Fibroblast of skin of right quadriceps (primary cell): Measurements from ENCODE around the gene HIF3A.

ENCODE experiments used
- DNase-seq: peaks from one replicate; pipeline ENCODE4 v3.0.0-alpha.2; 2013

The HIF3A gene

DNA sequence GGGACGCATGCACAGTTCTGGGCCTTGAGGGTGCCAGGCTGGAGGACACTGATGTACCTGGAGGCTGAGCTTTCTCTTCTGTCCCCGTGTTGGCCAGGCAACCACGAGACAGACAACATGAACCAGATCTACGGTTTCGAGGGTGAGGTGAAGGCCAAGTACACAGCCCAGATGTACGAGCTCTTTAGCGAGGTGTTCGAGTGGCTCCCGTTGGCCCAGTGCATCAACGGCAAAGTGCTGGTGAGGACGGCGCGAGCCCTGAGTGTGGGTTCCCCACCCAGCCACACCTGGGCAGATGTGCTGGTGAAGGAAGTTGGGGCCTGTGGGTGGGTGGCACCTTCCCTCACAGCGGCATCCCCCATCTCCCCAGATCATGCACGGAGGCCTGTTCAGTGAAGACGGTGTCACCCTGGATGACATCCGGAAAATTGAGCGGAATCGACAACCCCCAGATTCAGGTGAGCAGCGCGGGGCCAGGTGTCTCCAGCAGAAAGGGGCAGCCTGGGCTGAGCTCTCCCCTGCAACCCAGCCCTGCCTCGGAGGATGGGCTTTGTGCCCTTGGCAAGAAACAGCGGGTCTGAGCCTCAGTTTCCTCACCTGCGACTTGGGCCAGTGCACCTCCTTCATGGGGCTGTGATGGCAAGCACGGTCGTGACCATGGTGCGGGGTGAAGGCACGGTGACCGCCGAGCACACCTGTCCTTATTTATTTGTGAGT lies 90.3 kb downstream of the HIF3A start:
- no peak for DNase-seq

DNA sequence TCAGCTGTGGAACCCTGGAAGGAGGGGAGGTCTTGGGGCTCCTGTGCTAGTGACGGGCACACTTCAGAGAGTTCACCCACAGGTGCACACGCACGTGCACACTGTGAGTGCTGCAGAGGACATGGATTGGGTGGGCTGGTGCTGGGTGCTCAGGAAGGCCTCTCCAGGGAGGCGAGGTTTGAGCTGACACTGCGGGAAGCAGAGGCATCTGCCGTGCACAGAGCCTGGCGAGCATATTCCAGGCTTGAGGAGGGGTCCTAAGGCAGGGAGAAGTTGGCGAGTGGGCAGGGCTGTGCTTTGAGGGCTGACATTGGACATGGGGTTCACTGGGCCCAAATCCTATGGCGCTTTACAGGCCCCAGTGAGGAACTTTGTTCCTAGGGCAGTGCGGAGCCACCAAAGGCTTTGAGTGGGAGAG lies 90.9 kb downstream of the HIF3A start:
- no peak for DNase-seq

DNA sequence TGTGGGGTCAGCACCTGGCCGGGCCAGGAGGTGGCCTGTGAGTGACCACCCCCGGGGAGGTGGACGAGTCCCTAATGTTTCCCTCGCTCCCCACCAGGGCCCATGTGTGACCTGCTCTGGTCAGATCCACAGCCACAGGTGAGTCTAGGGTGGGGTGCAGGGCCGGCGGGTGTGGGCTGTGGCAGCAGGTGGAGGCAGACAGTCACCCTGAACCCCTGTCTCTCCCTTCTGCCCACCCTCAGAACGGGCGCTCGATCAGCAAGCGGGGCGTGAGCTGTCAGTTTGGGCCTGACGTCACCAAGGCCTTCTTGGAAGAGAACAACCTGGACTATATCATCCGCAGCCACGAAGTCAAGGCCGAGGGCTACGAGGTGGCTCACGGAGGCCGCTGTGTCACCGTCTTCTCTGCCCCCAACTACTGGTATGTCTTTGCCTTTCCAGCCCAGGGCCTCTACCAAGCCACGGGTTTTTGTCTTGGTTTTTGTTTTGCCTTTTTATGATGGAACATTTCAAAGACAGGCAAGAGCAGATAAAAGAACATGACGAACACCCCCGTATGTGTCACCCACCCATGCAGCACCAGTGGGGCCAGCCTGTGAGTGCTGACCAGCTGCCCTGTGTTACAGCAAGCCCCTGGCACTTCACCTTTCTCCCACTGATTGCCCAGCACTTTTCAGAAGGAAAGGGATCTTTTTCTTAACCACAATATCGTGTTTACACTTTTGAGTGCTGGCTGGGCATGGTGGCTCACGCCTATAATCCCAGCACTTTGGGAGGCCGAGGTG lies 91.7 kb downstream of the HIF3A start:
- no peak for DNase-seq

DNA sequence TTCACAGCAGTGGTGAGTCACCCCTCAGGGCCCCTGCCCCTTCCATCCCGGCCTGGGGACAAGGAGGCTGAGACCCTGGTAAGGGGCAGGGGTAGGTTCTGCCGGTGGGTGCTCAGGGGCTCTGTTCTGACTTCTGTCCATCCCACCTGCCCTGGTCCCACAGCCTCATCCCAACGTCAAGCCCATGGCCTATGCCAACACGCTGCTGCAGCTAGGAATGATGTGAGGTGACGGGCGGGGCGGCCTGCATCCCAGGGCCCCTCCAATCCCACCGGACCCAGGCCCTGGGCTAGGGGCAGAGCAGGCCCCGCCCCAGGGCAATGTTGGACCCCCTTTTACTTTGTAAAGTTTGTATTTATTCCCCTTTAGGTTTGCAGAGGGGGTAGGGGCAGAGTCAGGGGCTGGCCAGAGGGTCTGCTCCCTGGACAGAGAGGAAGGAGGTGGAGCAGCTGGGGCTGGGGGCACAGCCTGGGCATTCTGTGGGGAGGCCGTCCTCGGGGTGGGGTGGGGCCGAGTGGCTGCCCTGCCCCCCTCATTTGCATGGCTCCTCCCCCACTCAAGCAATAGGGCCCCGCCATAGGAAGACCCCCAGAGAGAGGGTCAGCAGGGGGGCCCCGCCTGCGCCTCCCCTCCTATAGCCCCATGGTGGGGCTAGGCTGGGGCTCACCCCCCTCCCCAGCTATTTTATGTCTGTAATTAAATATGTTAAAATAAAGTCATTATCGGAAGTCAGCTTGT lies 93.4 kb downstream of the HIF3A start:
- no peak for DNase-seq

DNA sequence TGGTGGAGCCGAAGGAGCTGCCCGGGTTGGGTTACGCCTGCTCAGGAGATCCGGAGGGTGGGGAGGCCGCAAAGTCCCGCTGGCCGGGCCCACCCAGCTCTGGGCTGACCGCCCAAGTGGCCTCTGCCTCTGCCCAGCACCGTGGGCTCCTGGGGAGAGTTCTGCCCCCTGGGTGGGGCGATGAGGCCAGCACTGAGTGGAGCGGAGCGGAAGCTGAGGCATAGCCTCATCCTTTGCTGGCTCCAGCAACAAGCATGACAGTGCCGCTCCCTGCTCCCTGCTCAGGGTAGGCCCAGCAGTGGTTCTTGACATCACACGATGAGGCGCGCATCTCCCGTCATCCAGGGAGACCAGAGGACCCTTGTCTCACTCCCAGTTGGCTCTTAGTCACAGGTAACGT lies 94.0 kb downstream of the HIF3A start:
- no peak for DNase-seq

DNA sequence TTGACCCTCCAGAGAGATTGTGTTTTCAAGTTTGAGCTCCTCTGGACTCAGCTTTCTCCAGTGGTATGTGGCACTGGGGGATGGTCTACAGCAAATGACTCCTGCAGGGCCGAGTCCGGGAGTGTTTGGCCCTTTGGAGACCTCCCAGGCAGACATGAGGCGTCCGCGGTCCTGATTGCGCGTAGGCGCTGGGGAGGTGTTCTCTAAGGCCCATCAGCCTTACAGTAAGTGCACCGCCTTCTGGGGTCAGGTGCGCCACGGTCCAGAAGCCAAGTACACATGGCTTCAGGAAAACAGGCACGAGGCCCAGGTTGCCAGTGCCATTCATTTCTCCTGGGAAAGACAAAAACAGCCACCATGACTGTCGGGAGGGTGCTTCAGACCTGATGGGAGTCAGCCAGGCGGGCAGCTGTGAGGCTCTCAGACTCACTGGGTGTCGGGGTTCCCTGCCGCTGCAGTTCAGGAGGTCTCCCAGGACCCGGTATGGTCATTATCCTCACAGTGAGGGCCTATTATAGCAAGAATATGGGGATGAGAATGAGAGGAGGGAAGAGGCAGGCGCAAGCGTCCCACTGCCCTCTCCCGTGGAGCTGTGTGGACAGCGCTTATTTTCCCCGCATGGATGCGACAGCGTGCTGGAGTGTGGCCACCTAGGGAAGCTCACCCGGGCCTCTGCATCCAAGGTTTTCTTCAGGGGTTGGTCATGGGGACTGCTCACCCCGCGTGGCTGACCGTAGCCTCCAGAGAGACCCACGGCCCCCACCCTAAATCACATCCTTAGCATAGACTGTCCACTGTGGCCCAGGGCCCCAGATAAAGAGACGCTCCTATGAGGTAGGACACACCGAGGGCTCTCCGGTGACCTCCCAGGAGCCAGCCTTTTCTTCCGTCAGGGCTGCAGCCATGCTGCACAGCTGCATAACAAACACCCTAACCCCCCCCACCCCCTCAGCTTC lies 94.7 kb downstream of the HIF3A start:
- DNase-seq: no peak

DNA sequence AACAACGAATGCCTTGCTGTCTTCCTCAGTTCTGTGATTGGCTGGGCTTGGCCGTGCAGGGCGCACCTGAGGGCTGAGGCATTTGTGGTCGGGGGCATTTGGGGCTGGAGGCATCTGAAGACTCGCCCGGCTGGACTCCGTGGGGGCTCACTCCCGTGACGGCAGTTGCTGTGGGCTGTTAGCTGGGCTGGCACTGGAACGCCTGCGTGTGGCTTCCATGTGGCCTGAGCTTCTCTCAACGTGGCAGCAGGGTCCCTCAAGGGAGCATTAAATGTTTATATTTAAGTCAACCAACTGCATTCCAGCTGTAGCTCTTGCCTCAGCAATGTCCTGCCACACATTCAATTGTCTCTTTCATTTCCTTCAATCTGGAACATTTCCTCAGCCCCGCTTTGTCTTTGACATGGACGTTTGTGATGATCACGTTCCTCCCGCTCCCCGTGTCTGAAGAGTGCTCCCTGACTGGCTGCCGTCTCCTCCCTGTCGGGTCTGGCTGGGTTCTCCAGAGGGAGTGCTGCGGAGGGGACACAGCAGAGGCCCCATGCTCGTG lies 95.5 kb downstream of the HIF3A start:
- peak; percentile 84 for DNase-seq

DNA sequence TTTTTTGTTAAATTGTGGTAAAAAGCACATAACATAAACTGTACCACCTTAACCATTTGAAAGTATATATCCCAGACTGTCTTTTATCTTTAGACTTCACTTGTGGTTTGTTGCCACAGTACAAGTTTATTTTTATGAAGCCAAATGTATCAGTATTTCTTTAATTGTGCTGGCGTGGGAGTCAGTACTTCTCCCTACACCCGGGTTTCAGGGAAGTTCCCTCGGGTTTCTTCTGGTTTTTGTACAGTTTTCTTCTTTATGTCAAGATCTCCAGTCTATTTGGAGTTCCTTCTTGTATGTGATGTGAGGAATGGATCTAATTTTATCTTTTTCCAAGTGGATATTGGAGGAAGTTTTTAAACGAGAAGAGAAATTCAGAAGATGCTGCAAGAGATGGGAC lies 96.0 kb downstream of the HIF3A start:
- DNase-seq: no peak
